ENCODE results near the gene PCNX3. TPM values are rescaled to one million over a fixed set of nuclear protein-coding genes. Genes with fewer than 3 reads are reported as not detected.

The PCNX3 gene
- total and polyA plus RNA-seq, 2 of the 4 experiments (the other 2 are of a cell fraction): 5.6 to 33.2 TPM

DNA sequence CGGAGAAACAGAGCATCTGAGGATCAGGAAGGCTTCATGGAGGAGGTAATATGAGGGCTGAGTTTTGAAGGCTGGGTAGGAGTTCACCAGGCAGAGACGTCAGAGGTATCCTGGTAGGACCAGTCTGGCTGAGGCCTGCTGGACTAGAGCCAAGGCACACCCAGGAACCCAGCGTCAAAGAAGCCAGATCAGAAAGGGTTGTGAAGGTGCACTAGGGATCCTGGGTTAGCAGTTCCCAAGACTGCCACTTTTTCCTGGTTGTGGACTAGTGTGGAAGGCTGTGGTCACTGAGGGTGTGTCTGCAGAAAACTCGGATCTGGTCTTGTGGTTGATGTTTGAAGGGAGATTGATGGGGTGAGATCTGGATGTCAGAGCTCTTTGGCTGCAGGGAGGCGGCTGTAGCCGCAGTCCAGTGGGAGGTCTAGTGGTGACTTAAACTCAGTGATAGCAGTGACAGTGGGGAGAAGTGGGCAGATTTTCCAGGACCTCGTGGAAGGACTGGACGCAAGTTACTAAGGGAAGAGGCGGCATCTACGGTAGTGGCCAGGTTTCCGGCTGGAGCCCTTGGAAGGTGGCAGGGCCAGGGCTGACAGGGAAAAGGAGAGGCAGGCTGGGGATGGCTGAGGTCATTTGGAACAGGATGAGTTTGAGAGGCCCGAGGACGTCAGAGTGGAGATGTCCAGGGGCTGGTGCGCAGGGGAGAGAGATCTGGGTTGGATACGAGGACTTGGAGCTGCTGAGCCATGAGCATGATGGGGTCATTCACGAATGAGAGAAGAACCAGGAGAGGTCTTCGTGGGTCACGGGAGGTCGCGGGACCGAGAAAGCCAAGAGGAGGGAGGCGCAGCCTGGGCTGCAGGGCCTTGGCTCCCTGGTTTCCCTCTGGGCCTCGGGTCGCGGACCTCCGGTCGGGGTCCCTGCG, 36.3 kb downstream of the PCNX3 start:
- H2AFZ ChIP-seq (replicated peaks; ENCODE audit: low read length, poor library complexity): peak overlapping the region; percentile 84
- H2BK5ac ChIP-seq (ENCODE audit: low read depth, low read length, poor library complexity, severe bottlenecking): peak overlapping the region; percentile 83
- peak overlapping the region; percentile 38 for H3K4me3 ChIP-seq (ENCODE audit: insufficient read depth, low read depth, low read length)
- peak overlapping the region; percentile 90 for H3K4me2 ChIP-seq (ENCODE audit: low read depth, low read length)
- dilution Hi-C loops (cut with HindIII; ENCODE audit: low sequenced_read_pairs, unreplicated experiment): no loop called here
- peaks cover 17% of the 10 kb centered on the region for H3K4me1 ChIP-seq (ENCODE audit: control insufficient read depth, insufficient read depth, low read length)
- DNase-seq (peak; percentile 38), ATAC-seq (ENCODE audit: low read depth) (peak; percentile 8)
- BruUV-seq (replicated peaks): no TSS peak
- intact Hi-C loops (cut with micrococcal nuclease): no loop called here
- H2BK20ac ChIP-seq (ENCODE audit: low read depth, low read length): 0 out of 2 replicates have a peak overlapping the region, but pooled peaks have one; percentile 21
- peaks cover 36% of the 10 kb centered on the region for H3K36me3 ChIP-seq (ENCODE audit: control insufficient read depth, insufficient read depth, low read length)
- H3K56ac ChIP-seq (ENCODE audit: extremely low read depth, insufficient read depth, low read length): peak overlapping the region; percentile 63; the same call in 1 of the 2 replicates
- no peaks in the 10 kb centered on the region for H3K9me3 ChIP-seq (ENCODE audit: control insufficient read depth, insufficient read depth, low read length)
- H3K18ac ChIP-seq (ENCODE audit: low read depth, low read length): peak overlapping the region; percentile 52
- H4K5ac ChIP-seq (ENCODE audit: low read depth, low read length): peak overlapping the region; percentile 88
- H3K9ac ChIP-seq (ENCODE audit: low read depth, low read length): peak overlapping the region; percentile 73
- H3K9me1 ChIP-seq (ENCODE audit: insufficient read depth, low read length): peaks cover 14% of the 10 kb centered on the region
- peak overlapping the region; percentile 43; the same call in 1 of the 3 replicates for H2BK15ac ChIP-seq (ENCODE audit: low read depth, low read length)
- H3K14ac ChIP-seq (replicated peaks; ENCODE audit: low read depth, low read length): peak overlapping the region; percentile 77
- ChIA-PET CTCF (no interaction called here), POLR2A (ENCODE audit: unreplicated experiment) (no interaction called here)
- H3K27me3 ChIP-seq (ENCODE audit: control insufficient read depth, insufficient read depth, low read length): no peaks in the 10 kb centered on the region
- H4K8ac ChIP-seq (ENCODE audit: low read depth in 2 of 2, low read length in 2 of 2): peak overlapping the region; percentile 92 to 97
- H4K20me1 ChIP-seq (ENCODE audit: insufficient read depth, low read length): peaks cover 4% of the 10 kb centered on the region; the same call in 1 of the 2 replicates
- in situ Hi-C loops (cut with MboI; ENCODE audit: low sequenced_read_pairs): no loop called here
- H3K23ac ChIP-seq (ENCODE audit: low read depth, low read length): peak overlapping the region; percentile 93
- peak overlapping the region; percentile 91 for H2AK9ac ChIP-seq (replicated peaks; ENCODE audit: low read depth, low read length, poor library complexity)
- peak overlapping the region; percentile 80 for H4K91ac ChIP-seq (ENCODE audit: insufficient read depth, low read depth, low read length)
- 24% methylated on average over 23 of the region's 28 CpGs; no CpG with 5 or more reads in 1 of the 2 experiments for WGBS, 2 experiments (ENCODE audit: extremely low coverage in 2 of 2, insufficient read length in 1 of 2)
- peak overlapping the region; percentile 11; the same call in 1 of the 2 replicates for H2BK120ac ChIP-seq (ENCODE audit: low read depth, low read length)
- peak overlapping the region; percentile 88 for H3K27ac ChIP-seq (ENCODE audit: insufficient read depth, low read length)
- no peak for TF ChIP-seq CEBPB (IDR thresholded peaks at IDR 0.05; ENCODE audit: low read depth, low read length)
- no peak for TF ChIP-seq RCOR1 (IDR thresholded peaks at IDR 0.05; ENCODE audit: insufficient replicate concordance, low read length)
- H2AK5ac ChIP-seq (ENCODE audit: low read depth, low read length): peak overlapping the region; percentile 91
- peak overlapping the region; percentile 89 for H3K4ac ChIP-seq (ENCODE audit: low read depth, low read length)
- H3K79me1 ChIP-seq (ENCODE audit: low read depth in 1 of 2, low read length in 2 of 2): peaks cover 16 to 33% of the 10 kb centered on the region in 2 experiments; a peak in 3 of 4 replicates
